ENCODE data around the gene SCN5A.
"Not testable (repeated sequence)": the region's sequence is repeated elsewhere in the genome, so short reads cannot be mapped to it uniquely, and the experiment has no call there.

Gene SCN5A

DNA sequence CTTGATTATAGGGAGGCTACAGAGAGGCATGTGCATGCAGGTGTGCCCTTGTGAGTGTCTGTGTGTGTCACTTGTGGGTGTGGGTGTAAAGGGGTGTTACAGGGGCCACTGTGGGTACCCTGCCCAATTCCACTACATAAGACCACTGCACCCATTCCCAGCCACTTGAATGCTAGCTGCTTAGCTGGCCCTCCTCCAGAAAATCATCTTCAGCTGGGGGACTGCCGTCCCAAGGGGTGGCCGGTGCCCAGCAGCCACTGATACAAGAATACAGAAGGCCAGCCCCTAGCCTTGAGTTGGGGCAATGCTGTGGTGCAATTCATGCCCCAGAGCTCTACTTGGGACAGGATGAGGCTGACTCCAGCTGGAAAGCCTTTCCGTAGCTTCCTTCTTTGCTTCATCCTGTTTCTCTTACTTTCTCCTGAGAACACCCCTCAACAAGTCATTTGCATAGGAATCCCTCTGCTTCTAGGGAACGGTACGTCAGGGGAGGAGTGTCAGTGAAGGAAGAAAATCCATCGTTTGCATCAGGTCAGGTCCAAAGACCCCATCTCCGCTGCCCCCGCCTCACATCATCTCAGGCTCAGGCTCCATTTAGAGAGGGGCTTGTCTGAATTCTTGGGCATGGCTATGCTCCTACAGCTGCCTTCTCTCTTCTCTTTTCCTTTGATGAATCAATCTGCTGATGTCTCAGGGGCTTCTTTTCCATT lies 72.0 kb downstream of the SCN5A start:
- DNase-seq, result no peak

DNA sequence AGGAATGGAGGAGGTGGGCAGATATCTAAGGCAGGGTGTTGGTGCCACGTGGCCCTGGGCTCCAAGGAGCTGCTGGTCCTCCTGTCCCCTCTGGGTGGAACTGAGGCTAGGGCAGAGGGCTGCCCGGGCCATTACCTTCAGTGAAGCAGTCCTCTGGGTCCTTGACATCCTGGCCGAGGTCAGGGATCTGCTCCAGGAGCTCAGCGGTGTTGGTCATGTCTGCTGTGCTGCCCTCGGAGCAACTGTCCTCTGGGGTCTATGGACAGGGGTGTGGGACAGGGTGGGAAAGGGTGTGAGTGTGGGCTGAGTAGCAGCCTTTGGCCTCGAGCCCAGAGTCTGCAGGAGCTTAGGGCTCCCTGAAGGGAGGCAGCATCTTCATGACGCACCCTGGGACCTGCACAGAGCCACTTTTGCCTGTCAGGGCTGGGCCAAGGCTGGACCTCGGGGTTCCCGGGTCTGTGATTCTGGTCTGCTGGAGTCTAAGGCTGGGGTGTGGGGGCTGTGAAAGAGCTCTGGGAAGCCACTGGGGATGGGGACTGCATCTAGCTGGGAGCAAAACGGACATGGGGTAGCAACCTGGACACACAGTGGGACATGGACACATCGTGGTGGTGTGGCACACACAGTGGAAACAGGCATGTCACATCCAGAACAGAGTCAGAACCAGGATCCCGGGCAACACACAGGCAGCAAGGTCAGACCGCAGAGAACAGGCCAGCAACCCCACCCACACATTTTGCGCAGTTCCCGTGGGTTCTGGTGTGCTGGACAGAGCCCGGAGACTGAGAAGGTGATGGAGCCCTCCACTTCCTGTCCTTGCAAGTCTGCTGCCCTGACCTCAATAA lies 72.7 kb downstream of the SCN5A start:
- no peak for DNase-seq

DNA sequence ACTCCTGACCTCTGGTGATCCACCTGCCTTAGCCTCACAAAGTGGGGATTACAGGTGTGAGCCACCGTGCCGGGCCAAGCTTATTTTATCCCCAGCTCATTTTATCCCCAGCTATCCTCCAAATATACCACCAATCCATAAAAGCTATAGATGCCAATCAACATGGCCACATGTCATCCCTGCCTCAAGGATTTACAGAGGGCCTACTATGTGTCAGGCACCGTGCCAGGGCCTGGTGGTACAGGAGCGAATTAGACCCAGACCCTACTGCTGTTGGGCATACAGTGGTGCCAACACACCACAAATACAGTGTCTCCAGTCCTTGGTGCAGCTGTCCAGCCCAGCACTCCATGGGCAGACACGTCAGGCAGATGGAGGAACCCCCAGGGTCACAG lies 73.4 kb downstream of the SCN5A start:
- DNase-seq, result no peak

GRCh38 chr3:38575279-38575843 lies 74.1 kb downstream of the SCN5A start:
- DNase-seq, result no peak

GRCh38 chr3:38574411-38575278 lies 74.8 kb downstream of the SCN5A start:
- DNase-seq, result no peak

DNA sequence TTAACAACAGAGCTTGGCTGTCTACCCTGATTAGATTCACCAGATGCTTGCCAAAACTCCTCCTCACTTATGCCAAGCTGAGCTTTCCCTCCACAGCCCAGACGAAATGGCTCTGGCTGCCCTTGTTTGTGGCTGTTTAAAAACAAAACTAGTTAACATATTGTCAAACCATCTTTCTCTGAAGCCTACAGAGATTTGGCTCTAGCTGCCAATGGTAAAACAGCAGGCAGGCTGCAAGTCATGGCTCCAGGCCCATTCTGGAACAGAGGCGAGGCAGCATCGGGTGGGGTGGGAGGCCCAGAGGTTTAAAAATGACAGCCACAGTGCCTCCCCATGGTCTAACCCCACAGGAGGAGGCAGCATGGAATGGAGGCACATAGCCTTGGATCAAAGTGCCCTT lies 75.9 kb downstream of the SCN5A start:
- DNase-seq, result no peak

GRCh38 chr3:38573111-38573510 lies 76.4 kb downstream of the SCN5A start:
- DNase-seq, result no peak

GRCh38 chr3:38567498-38567897 lies 82.0 kb downstream of the SCN5A start:
- no peak for DNase-seq

GRCh38 chr3:38566794-38567193 lies 82.7 kb downstream of the SCN5A start:
- DNase-seq, result not testable (repeated sequence)

GRCh38 chr3:38566215-38566528 lies 83.3 kb downstream of the SCN5A start:
- DNase-seq, result no peak

DNA sequence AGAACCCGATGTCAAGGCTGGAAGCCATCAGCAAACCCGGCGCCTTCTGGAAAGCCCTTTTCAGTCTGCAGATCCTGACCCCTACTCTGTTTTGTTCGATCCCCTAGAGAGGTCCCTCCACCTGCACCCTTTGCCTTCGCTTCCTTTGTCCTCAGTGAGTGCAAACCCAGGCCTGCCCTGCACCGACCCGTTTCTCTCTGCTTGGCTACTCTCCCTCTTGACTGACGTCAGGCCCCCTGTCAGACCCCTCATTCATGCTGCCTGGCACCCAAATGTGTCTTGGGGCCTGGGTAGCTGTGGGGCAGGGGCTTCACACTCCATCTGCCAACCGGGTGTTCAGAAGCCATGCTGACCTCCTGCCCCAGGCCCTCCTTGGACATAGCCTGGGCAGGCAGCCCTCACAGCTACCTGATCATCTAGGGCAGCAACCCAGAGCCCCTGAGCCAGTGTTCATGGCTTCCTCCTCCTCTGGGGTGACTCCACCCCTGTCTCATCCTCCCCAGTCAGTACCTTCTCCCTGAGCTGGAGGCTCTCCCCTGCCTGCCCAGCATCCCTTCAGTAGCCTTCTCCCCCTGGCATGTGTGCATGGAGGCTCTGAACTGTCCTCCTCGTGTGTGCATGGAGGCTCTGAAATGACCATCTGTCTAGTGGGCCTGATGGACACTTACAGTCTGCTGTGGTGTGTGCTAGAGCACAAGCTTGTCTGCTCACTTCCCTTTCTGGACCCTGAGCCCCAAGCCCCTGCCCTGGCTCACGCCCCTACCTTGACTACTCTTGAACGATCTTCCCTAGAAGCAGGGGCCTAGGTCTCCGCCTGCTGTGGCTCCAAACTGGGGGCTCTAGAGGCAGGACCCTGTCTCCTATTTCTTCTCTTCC lies 83.9 kb downstream of the SCN5A start:
- DNase-seq, result no peak

GRCh38 chr3:38564631-38565338 lies 84.7 kb downstream of the SCN5A start:
- DNase-seq, result no peak

GRCh38 chr3:38563886-38564270 lies 85.6 kb downstream of the SCN5A start:
- no peak for DNase-seq

GRCh38 chr3:38563070-38563885 lies 86.2 kb downstream of the SCN5A start:
- no peak for DNase-seq

- no peak for DNase-seq
Observed at GRCh38 chr3:38562467-38562925, 87.0 kb downstream of the SCN5A start.

GRCh38 chr3:38561746-38562466 lies 87.6 kb downstream of the SCN5A start:
- no peak for DNase-seq

DNA sequence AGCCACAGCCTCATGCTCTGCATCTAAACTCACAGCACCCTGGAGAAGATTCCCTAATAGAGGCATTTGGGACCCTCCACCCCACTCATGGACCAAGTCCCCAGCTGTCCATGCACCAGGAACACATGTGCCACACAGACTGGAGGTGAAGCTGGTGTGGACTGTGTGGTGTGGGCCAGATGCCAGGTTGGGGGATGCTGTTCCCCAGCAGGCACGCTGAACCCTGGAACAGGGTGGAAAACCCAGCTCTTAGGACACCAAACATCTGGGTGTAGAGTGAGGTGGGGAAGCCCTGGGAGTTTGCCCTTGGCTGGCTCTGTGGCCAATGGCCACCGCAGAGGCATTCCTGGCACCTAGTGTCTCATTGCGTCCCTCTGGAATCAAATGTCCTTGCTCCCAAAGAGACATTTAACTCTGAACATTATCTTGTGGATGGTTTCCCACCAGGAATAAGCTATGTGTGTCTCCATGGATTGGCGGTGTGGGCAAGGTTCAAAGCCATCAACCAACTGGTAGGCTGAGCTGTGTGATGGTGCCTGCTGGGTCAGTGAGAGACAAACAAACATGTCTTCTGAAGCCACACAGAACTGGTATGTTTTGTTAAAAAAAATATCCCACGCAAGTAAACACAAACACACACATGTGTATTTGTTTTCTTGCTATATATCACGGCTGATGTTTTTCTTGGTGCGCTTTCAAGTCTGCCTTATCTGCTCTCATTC lies 88.3 kb downstream of the SCN5A start:
- no peak for DNase-seq

- DNase-seq, result no peak
Observed at GRCh38 chr3:38560284-38560683, 89.2 kb downstream of the SCN5A start.

DNA sequence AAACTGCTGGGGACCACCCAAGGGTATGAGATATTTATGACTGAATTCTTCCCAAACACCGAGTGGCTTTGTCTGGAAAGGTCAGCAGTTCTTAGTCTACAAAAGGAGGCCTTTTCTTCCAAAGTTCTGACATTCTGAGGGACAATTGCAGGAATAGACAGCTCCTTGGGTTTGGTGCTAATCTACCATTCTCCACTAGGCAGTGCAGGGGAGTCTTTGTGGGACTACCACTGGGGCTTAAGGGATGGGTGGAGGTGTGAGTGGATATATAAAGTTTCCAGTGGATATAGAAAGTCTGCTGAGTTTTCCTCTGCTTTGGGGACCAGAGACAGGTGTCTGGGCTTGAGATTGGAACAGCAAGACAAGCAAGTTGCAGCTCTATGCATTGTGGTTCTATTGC lies 90.6 kb downstream of the SCN5A start:
- DNase-seq, result no peak

All from Kasumi-1 (cell line).